Activated CD8-positive, alpha-beta memory T cell treated with anti-CD3 and anti-CD28 coated beads, Interleukin-2, amount 50 U/mL, for 1 hour (primary cell): ENCODE results near the gene ECE1.
"Not testable (repeated sequence)": the region's sequence is repeated elsewhere in the genome, so short reads cannot be mapped to it uniquely, and the experiment has no call there.

ENCODE experiments used
- DNase-seq: peaks from one replicate; pipeline ENCODE4 v3.0.0-alpha.2; 2020; ENCODE audit errors: extremely low read depth

The ECE1 gene

GRCh38 chr1:21251773-21252471 is 38.3 kb downstream of the ECE1 start:
- DNase-seq, result no peak

- no peak for DNase-seq
Observed at GRCh38 chr1:21249940-21250493, 40.2 kb downstream of the ECE1 start.

GRCh38 chr1:21247892-21248715 is 42.2 kb downstream of the ECE1 start:
- DNase-seq, result no peak

- no peak for DNase-seq
Observed at GRCh38 chr1:21246905-21247642, 43.2 kb downstream of the ECE1 start.

- no peak for DNase-seq
Observed at GRCh38 chr1:21245688-21246229, 44.5 kb downstream of the ECE1 start.

- no peak for DNase-seq
Observed at GRCh38 chr1:21244986-21245687, 45.1 kb downstream of the ECE1 start.

GRCh38 chr1:21244154-21244553 is 46.1 kb downstream of the ECE1 start:
- no peak for DNase-seq

GRCh38 chr1:21242846-21243245 is 47.4 kb downstream of the ECE1 start:
- no peak for DNase-seq

GRCh38 chr1:21241771-21242581 is 48.3 kb downstream of the ECE1 start:
- no peak for DNase-seq

GRCh38 chr1:21240706-21241105 is 49.6 kb downstream of the ECE1 start:
- no peak for DNase-seq

- DNase-seq, result no peak
Observed at GRCh38 chr1:21239221-21239620, 51.0 kb downstream of the ECE1 start.

GRCh38 chr1:21238141-21238800 is 52.0 kb downstream of the ECE1 start:
- DNase-seq, result no peak

- DNase-seq, result no peak
Observed at GRCh38 chr1:21237446-21238088, 52.7 kb downstream of the ECE1 start.

- no peak for DNase-seq
Observed at GRCh38 chr1:21236178-21236577, 54.1 kb downstream of the ECE1 start.

GRCh38 chr1:21234779-21235178 is 55.5 kb downstream of the ECE1 start:
- no peak for DNase-seq

GRCh38 chr1:21233490-21233889 is 56.8 kb downstream of the ECE1 start:
- no peak for DNase-seq

GRCh38 chr1:21232044-21232443 is 58.2 kb downstream of the ECE1 start:
- no peak for DNase-seq

GRCh38 chr1:21229246-21230000 is 60.8 kb downstream of the ECE1 start:
- no peak for DNase-seq

- DNase-seq, result not testable (repeated sequence)
Observed at GRCh38 chr1:21228224-21228623, 62.0 kb downstream of the ECE1 start.
